Jurkat, Clone E6-1 (cell line): ENCODE measurements around the gene MEF2B.
A peak's percentile ranks its signal among the peaks of the same experiment; 100 is the strongest.
"Not testable (repeated sequence)": the region's sequence is repeated elsewhere in the genome, so short reads cannot be mapped to it uniquely, and the experiment has no call there.

Experiments
- DNase-seq: peaks from one replicate; pipeline ENCODE4 v3.0.0-alpha.2; 2011; ENCODE audit warnings: low read depth, low spot score
- H3K4me3 ChIP-seq: 2 replicates; pipeline ENCODE4 v1.5.1; 2011; ENCODE audit warnings: mild to moderate bottlenecking, low read length, control low read depth, moderate library complexity

MEF2B gene

GRCh38 chr19:19201697-19202630 lies 31.9 kb upstream of the MEF2B start:
- peak overlapping the region; percentile 93 for H3K4me3 ChIP-seq
- no peak for DNase-seq

- no peak for DNase-seq
- H3K4me3 ChIP-seq = peak overlapping the region; percentile 92
These were observed 23.9 kb upstream of the MEF2B start for GRCh38 chr19:19193926-19194325.

GRCh38 chr19:19192910-19193423 lies 22.9 kb upstream of the MEF2B start:
- peak overlapping the region; percentile 92 for H3K4me3 ChIP-seq
- DNase-seq = no peak

GRCh38 chr19:19192078-19192882 lies 22.2 kb upstream of the MEF2B start, which contains the start of the genes BORCS8 and RFXANK:
BORCS8 (minus strand) TSS chr19:19192152; CDS start chr19:19192117, 35 bp downstream.
RFXANK (plus strand) TSS chr19:19192258; CDS start chr19:19193947, 1,689 bp downstream.
- DNase-seq = peak; percentile 99
- peak within 1 kb of the TSS; percentile 97 for H3K4me3 ChIP-seq

- DNase-seq = no peak
- peak overlapping the region; percentile 97 for H3K4me3 ChIP-seq
These were observed 21.7 kb upstream of the MEF2B start for GRCh38 chr19:19191768-19192077.

- H3K4me3 ChIP-seq = no peak overlapping the region
- DNase-seq = no peak
These were observed 16.7 kb upstream of the MEF2B start for GRCh38 chr19:19186742-19187141.

GRCh38 chr19:19185853-19186740 lies 16.0 kb upstream of the MEF2B start:
- peak; percentile 56 for DNase-seq
- H3K4me3 ChIP-seq = no peak overlapping the region

- DNase-seq = no peak
- H3K4me3 ChIP-seq = no peak overlapping the region
These were observed 11.5 kb upstream of the MEF2B start for GRCh38 chr19:19181488-19181998.

- no peak for DNase-seq
- no peak overlapping the region for H3K4me3 ChIP-seq
These were observed 9.7 kb upstream of the MEF2B start for GRCh38 chr19:19179548-19180441.

- no peak overlapping the region for H3K4me3 ChIP-seq
- DNase-seq = no peak
These were observed 6.9 kb upstream of the MEF2B start for GRCh38 chr19:19176950-19177349.

GRCh38 chr19:19173243-19173642 lies 3.2 kb upstream of the MEF2B start:
- H3K4me3 ChIP-seq, DNase-seq: not testable (repeated sequence)

- H3K4me3 ChIP-seq = no peak overlapping the region
- DNase-seq = no peak
These were observed 1.9 kb upstream of the MEF2B start for GRCh38 chr19:19171821-19172532.

GRCh38 chr19:19170873-19171672 lies 1.0 kb upstream of the MEF2B start:
- no peak overlapping the region for H3K4me3 ChIP-seq
- no peak for DNase-seq

- peak overlapping the region; percentile 34 for H3K4me3 ChIP-seq
- DNase-seq = no peak
These were observed 619 bp downstream of the MEF2B start for GRCh38 chr19:19169236-19170052.

GRCh38 chr19:19167612-19168011 lies 2.5 kb downstream of the MEF2B start:
- H3K4me3 ChIP-seq = no peak overlapping the region
- DNase-seq = no peak

- no peak overlapping the region for H3K4me3 ChIP-seq
- no peak for DNase-seq
These were observed 4.7 kb downstream of the MEF2B start for GRCh38 chr19:19165396-19165795.
